IMR-90 (cell line): Measurements from ENCODE around the gene KLHL29. TPM values are rescaled to one million over a fixed set of nuclear protein-coding genes. Genes with fewer than 3 reads are reported as not detected.

ENCODE experiments used
- ATAC-seq: fragments of 200-7000 bp; cut with Tn5 transposase; 2 replicates; pipeline ENCODE4 v1.9.1; 2020; ENCODE audit warnings: low read depth, mild to moderate bottlenecking, moderate library complexity
- BruUV-seq: library from RNA; stranded (reverse); fragments of 400-500 nt; replicated peaks from 2 replicates; lab custom pipeline; 2021; lab: Mats Ljungman, UMichigan
- CTCF ChIA-PET: fragments of 300-600 bp; formaldehyde crosslinking; extraction: SDS; loops from one replicate; lab custom pipeline; 2021; ENCODE audit warnings: antibody characterized with exemption; lab: Yijun Ruan, JAX
- POLR2A ChIA-PET: fragments of 300-600 bp; sonication (Branson Sonifier 250); formaldehyde crosslinking; loops from one replicate; lab custom pipeline; 2022; ENCODE audit warnings: antibody characterized with exemption; ENCODE audit not compliant: unreplicated experiment; lab: Charles Lee
- DNase-seq: peaks from one replicate; pipeline ENCODE4 v3.0.0; 2013
- H2AFZ ChIP-seq: replicated peaks from 2 replicates; pipeline ENCODE3; 2013; ENCODE audit warnings: low read length, mild to moderate bottlenecking; ENCODE audit not compliant: poor library complexity
- H2AK5ac ChIP-seq: 2 replicates; pipeline ENCODE4 v1.6.1; 2013; ENCODE audit warnings: low read depth, low read length, inconsistent platforms
- H2AK9ac ChIP-seq: replicated peaks from 2 replicates; pipeline ENCODE3; 2013; ENCODE audit warnings: mild to moderate bottlenecking, low read depth, low read length, moderate library complexity; ENCODE audit not compliant: poor library complexity
- H2BK120ac ChIP-seq: 2 replicates; pipeline ENCODE4 v1.6.1; 2013; ENCODE audit warnings: low read depth, low read length, inconsistent platforms
- H2BK15ac ChIP-seq: 3 replicates; pipeline ENCODE4 v1.6.1; 2013; ENCODE audit warnings: low read depth, low read length, inconsistent platforms
- H2BK20ac ChIP-seq: 2 replicates; pipeline ENCODE4 v1.6.1; 2013; ENCODE audit warnings: low read depth, mild to moderate bottlenecking, inconsistent platforms, low read length, moderate library complexity
- H2BK5ac ChIP-seq: 2 replicates; pipeline ENCODE4 v1.6.1; 2013; ENCODE audit warnings: mild to moderate bottlenecking, low read depth, low read length, inconsistent platforms; ENCODE audit not compliant: poor library complexity, severe bottlenecking
- H3K14ac ChIP-seq: replicated peaks from 2 replicates; pipeline ENCODE4 v1.6.1; 2013; ENCODE audit warnings: low read depth, low read length, inconsistent platforms
- H3K18ac ChIP-seq: 2 replicates; pipeline ENCODE4 v1.6.1; 2013; ENCODE audit warnings: low read depth, low read length, control low read depth
- H3K23ac ChIP-seq: 2 replicates; pipeline ENCODE4 v1.6.1; 2013; ENCODE audit warnings: low read depth, low read length, inconsistent platforms
- H3K27ac ChIP-seq: 2 replicates; pipeline ENCODE4 v1.5.1; 2013; ENCODE audit warnings: mild to moderate bottlenecking, control low read depth, low read length; ENCODE audit not compliant: insufficient read depth
- H3K27me3 ChIP-seq: 2 replicates; pipeline ENCODE4 v1.6.1; 2013; ENCODE audit warnings: low read length; ENCODE audit not compliant: control insufficient read depth, insufficient read depth
- H3K36me3 ChIP-seq: 2 replicates; pipeline ENCODE4 v1.6.1; 2013; ENCODE audit warnings: low read length, mixed read lengths; ENCODE audit not compliant: control insufficient read depth, insufficient read depth
- H3K4ac ChIP-seq: 2 replicates; pipeline ENCODE4 v1.6.1; 2013; ENCODE audit warnings: low read depth, low read length, inconsistent platforms
- H3K4me1 ChIP-seq: 2 replicates; pipeline ENCODE4 v1.6.1; 2013; ENCODE audit warnings: low read length, mixed read lengths; ENCODE audit not compliant: control insufficient read depth, insufficient read depth
- H3K4me2 ChIP-seq: 2 replicates; pipeline ENCODE4 v1.6.1; 2013; ENCODE audit warnings: low read depth, mild to moderate bottlenecking, control low read depth, low read length, moderate library complexity
- H3K4me3 ChIP-seq: 2 replicates; pipeline ENCODE4 v1.5.1; 2013; ENCODE audit warnings: low read depth, mild to moderate bottlenecking, control low read depth, low read length, moderate library complexity; ENCODE audit not compliant: insufficient read depth
- H3K56ac ChIP-seq: 2 replicates; pipeline ENCODE4 v1.6.1; 2013; ENCODE audit warnings: low read length, inconsistent platforms; ENCODE audit not compliant: insufficient read depth; ENCODE audit errors: extremely low read depth
- H3K79me1 ChIP-seq, 2 experiments: 2 replicates each; pipeline ENCODE4 v1.6.1; 2013; ENCODE audit warnings: low read length in 2 of 2, inconsistent platforms in 1 of 2, low read depth in 1 of 2
- H3K9ac ChIP-seq: 2 replicates; pipeline ENCODE4 v1.6.1; 2013; ENCODE audit warnings: low read depth, low read length, control low read depth
- H3K9me1 ChIP-seq: 2 replicates; pipeline ENCODE4 v1.6.1; 2013; ENCODE audit warnings: low read length, inconsistent platforms; ENCODE audit not compliant: insufficient read depth
- H3K9me3 ChIP-seq: 2 replicates; pipeline ENCODE4 v1.6.1; 2013; ENCODE audit warnings: low read length; ENCODE audit not compliant: control insufficient read depth, insufficient read depth
- H4K20me1 ChIP-seq: 2 replicates; pipeline ENCODE4 v1.6.1; 2013; ENCODE audit warnings: low read length, inconsistent platforms; ENCODE audit not compliant: insufficient read depth
- H4K5ac ChIP-seq: 2 replicates; pipeline ENCODE4 v1.6.1; 2013; ENCODE audit warnings: mild to moderate bottlenecking, low read depth, low read length, control low read depth
- H4K8ac ChIP-seq, 2 experiments: 2 replicates each; pipeline ENCODE4 v1.6.1; 2013; ENCODE audit warnings: low read depth in 2 of 2, low read length in 2 of 2, control low read depth in 1 of 2, inconsistent platforms in 1 of 2
- H4K91ac ChIP-seq: 2 replicates; pipeline ENCODE4 v1.6.1; 2013; ENCODE audit warnings: low read depth, low read length, inconsistent platforms; ENCODE audit not compliant: insufficient read depth
- CEBPB ChIP-seq: IDR thresholded peaks from 2 replicates; pipeline ENCODE4 v1.6.1; 2012; ENCODE audit warnings: low read depth, low read length, improper control_type of control experiment
- CHD1 ChIP-seq: IDR thresholded peaks from 2 replicates; pipeline ENCODE4 v1.6.1; 2012; ENCODE audit warnings: low read depth, low read length, improper control_type of control experiment
- FOS ChIP-seq: fragments of 150-350 bp; IDR thresholded peaks from 2 replicates; pipeline ENCODE4 v1.6.1; 2016; ENCODE audit warnings: low read depth, low read length
- MAFK ChIP-seq: IDR thresholded peaks from 2 replicates; pipeline ENCODE4 v1.6.1; 2012; ENCODE audit warnings: low read depth, low read length, improper control_type of control experiment
- MAZ ChIP-seq: IDR thresholded peaks from 2 replicates; pipeline ENCODE4 v1.6.1; 2012; ENCODE audit warnings: low read depth, mild to moderate bottlenecking, low read length, improper control_type of control experiment, moderate library complexity, borderline replicate concordance
- MXI1 ChIP-seq: IDR thresholded peaks from 2 replicates; pipeline ENCODE4 v1.6.1; 2012; ENCODE audit warnings: low read depth, mild to moderate bottlenecking, low read length, moderate library complexity, borderline replicate concordance
- NFE2L2 ChIP-seq: fragments of 150-350 bp; IDR thresholded peaks from 2 replicates; pipeline ENCODE4 v1.6.1; 2016; ENCODE audit warnings: low read depth, mild to moderate bottlenecking, low read length
- POLR2A ChIP-seq: IDR thresholded peaks from 2 replicates; pipeline ENCODE4 v1.6.1; 2012; ENCODE audit warnings: mild to moderate bottlenecking, low read depth, low read length
- RAD21 ChIP-seq: IDR thresholded peaks from 2 replicates; pipeline ENCODE4 v1.6.1; 2012; ENCODE audit warnings: low read length, improper control_type of control experiment
- RFX5 ChIP-seq: IDR thresholded peaks from 2 replicates; pipeline ENCODE4 v1.8.0; 2012; ENCODE audit warnings: low read depth, mild to moderate bottlenecking, low read length, moderate library complexity
- SMC3 ChIP-seq: fragments of 150-350 bp; IDR thresholded peaks from 2 replicates; pipeline ENCODE4 v1.6.1; 2016; ENCODE audit warnings: low read depth, mild to moderate bottlenecking, antibody characterized with exemption, low read length, moderate library complexity
- WGBS, 2 experiments: methylation state at CpG; one replicate each; pipeline versions ENCODE4 v1.1.5 to v1.1.7; 2013; ENCODE audit warnings: missing lambda C conversion rate in 2 of 2; ENCODE audit not compliant: insufficient read length in 1 of 2; ENCODE audit errors: extremely low coverage in 2 of 2; 5-methylcytosine and 5-hydroxymethylcytosine counted together
- dilution Hi-C: fragments of 300-500 bp; cut with HindIII; formaldehyde crosslinking; loops from one replicate; pipeline ENCODE4 v1.14.3; 2018; ENCODE audit warnings: low sequenced_read_pairs; ENCODE audit not compliant: unreplicated experiment
- in situ Hi-C: fragments of 300-500 bp; cut with MboI; formaldehyde crosslinking; loops from 3 replicates; pipeline ENCODE4 v1.14.3; 2019; ENCODE audit warnings: low sequenced_read_pairs, inconsistent platforms, mixed read lengths
- intact Hi-C: fragments of 100-400 bp; cut with micrococcal nuclease; formaldehyde crosslinking; loops from 2 replicates; pipeline ENCODE4 v1.10.0; 2022
- polyA plus RNA-seq, 3 experiments: library from polyadenylated mRNA; depleted of rRNA; stranded (reverse); fragments of >200 nt; gene quantifications; 2 replicates each; pipeline ENCODE4 v1.2.3, GENCODE V29; 2012; ENCODE audit warnings: low replicate concordance in 1 of 3
- total RNA-seq: library from RNA; depleted of rRNA; stranded (reverse); fragments of >200 nt; gene quantifications from 2 replicates; pipeline ENCODE4 v1.2.3, GENCODE V29; 2012
- TF ChIP-seq, protein P1 (sequence below): conservative IDR thresholded peaks from 2 replicates; pipeline ENCODE4 v1.5.1; 2012; ENCODE audit warnings: mild to moderate bottlenecking, low read depth, low read length, improper control_type of control experiment

The KLHL29 gene
- total and polyA plus RNA-seq, 2 of the 4 experiments (the other 2 are of a cell fraction) = 2.0 to 8.0 TPM

DNA sequence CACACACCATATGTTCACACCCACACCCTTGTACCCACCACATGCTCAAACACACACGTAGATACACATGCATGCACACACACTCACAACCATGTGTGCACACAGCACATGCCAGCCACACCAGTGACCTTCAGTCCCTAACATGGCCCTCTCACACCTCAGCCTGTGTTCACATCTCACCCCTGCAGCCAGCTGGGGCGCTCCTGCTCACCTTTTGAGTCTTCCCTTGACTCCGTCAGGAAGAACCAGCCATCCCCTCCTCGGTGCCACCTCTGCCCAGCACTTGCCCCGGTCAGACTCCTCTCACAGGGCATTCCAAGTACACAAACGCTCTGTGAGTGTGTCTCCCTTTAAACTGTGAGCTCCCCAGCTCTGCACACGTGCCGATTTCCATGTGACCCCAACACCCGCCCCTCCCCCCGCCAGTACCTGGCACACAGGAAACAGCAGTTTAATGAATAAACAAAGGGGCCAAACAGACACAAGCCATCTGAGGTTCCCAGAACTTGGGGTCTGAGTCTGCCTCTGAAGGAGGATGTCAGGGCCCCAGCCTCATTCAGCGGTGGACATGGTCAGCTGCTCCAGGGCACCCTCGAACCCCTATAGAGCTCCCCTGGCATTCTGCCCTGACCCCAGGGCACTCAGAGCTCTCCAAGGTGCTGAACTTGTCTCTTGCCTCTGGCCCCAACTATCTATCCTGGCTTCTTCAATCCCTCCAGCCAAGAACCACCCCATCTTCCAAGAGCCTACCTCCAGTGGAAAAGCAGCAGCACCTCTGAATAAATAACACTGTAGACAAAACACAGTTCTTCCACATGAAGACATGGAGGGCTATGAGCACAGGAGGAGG, 289.1 kb downstream of the KLHL29 start:
- H3K4me3 ChIP-seq = no peak overlapping the region
- H3K56ac ChIP-seq = no peak overlapping the region
- H2AK5ac ChIP-seq = no peak overlapping the region
- no peak for DNase-seq
- peaks cover 9% of the 10 kb centered on the region for H3K9me1 ChIP-seq
- H2BK5ac ChIP-seq = no peak overlapping the region
- TF ChIP-seq MXI1 = no peak
- TF ChIP-seq FOS = no peak
- TF ChIP-seq, protein P1, sequence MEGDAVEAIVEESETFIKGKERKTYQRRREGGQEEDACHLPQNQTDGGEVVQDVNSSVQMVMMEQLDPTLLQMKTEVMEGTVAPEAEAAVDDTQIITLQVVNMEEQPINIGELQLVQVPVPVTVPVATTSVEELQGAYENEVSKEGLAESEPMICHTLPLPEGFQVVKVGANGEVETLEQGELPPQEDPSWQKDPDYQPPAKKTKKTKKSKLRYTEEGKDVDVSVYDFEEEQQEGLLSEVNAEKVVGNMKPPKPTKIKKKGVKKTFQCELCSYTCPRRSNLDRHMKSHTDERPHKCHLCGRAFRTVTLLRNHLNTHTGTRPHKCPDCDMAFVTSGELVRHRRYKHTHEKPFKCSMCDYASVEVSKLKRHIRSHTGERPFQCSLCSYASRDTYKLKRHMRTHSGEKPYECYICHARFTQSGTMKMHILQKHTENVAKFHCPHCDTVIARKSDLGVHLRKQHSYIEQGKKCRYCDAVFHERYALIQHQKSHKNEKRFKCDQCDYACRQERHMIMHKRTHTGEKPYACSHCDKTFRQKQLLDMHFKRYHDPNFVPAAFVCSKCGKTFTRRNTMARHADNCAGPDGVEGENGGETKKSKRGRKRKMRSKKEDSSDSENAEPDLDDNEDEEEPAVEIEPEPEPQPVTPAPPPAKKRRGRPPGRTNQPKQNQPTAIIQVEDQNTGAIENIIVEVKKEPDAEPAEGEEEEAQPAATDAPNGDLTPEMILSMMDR = no peak
- TF ChIP-seq MAFK = no peak
- TF ChIP-seq CHD1 = no peak
- no peak for TF ChIP-seq SMC3
- no peak for TF ChIP-seq NFE2L2
- no peak for TF ChIP-seq MAZ
- no peak for TF ChIP-seq POLR2A
- no peak for TF ChIP-seq RAD21
- TF ChIP-seq CEBPB = no peak
- TF ChIP-seq RFX5 = no peak
- in situ Hi-C loops (no loop called here), intact Hi-C loops (no loop called here), dilution Hi-C loops (no loop called here)
- no peak overlapping the region for H3K23ac ChIP-seq
- no peak overlapping the region for H4K5ac ChIP-seq
- H2BK20ac ChIP-seq = no peak overlapping the region
- H3K14ac ChIP-seq = no peak overlapping the region
- H2AK9ac ChIP-seq = no peak overlapping the region
- no peaks in the 10 kb centered on the region for H3K27me3 ChIP-seq
- H3K4me2 ChIP-seq = no peak overlapping the region
- no TSS peak for BruUV-seq
- H3K4ac ChIP-seq = no peak overlapping the region
- H3K36me3 ChIP-seq = no peaks in the 10 kb centered on the region
- ChIA-PET POLR2A (no interaction called here), CTCF (no interaction called here)
- H3K79me1 ChIP-seq = no peaks in the 10 kb centered on the region
- no peak overlapping the region for H3K18ac ChIP-seq
- no peak overlapping the region for H4K91ac ChIP-seq
- no peak overlapping the region for H3K9ac ChIP-seq
- peaks cover 9% of the 10 kb centered on the region for H4K20me1 ChIP-seq
- no peak overlapping the region for H4K8ac ChIP-seq
- H3K4me1 ChIP-seq = peaks cover 2% of the 10 kb centered on the region; the same call in 1 of the 2 replicates
- no peak overlapping the region for H2AFZ ChIP-seq
- WGBS, 2 experiments = 85% methylated on average over 4 of the region's 12 CpGs; no CpG with 5 or more reads in 1 of the 2 experiments
- H2BK15ac ChIP-seq = no peak overlapping the region
- no peak overlapping the region for H2BK120ac ChIP-seq
- ATAC-seq = no peak
- peaks cover 6% of the 10 kb centered on the region for H3K9me3 ChIP-seq
- H3K27ac ChIP-seq = no peak overlapping the region
